ENCODE measurements around the gene ATG7. TPM values are rescaled to one million over a fixed set of nuclear protein-coding genes. Genes with fewer than 3 reads are reported as not detected.

ATG7 gene
- total RNA-seq, 1 experiment from 2014 or later = 34.5 TPM

DNA sequence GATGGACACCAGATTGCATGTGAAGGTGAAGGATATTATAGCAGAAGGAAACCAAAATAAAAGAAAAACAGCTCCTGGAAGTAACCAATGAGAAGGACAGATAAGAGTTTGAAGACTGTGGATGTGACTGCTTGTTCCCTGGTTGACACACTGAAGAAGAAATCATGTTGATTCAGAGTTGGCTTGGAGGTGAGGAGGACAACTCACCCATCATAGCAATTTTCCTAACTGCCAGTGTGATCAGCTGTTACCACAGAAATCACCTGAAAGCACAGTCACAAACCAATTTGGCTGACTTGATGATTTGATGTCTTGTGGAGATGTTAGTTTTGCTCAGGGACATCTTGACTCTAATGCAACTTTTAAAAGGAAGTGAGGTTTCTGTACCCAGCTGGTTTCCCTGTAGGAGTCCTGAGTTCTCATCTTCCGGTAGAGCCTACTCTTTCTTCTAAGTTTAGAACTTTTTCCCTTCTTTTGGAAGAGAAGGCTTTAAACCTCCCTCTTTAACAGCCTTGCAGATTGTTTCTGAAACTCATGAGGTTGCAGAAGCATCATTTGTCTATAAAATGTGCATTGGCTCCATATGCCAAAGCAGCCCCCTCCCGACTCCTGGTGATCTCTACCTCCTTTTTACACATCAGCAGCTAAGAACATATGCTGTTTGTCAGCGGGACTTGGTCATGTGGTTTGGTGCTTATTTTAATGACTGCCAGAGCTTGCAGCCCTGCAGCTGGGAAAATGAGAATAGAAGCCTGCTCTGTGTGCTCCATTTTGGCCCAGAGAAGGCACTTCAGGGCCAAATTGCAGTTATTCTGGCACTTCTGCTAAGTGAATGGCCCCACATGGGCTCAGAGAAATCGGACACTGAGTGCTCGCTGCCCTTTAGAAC, 10.3 kb downstream of the ATG7 start:
- no peaks in the 10 kb centered on the region for H3K9me3 ChIP-seq
- H3K36me3 ChIP-seq = peaks cover 18% of the 10 kb centered on the region
- H3K4me3 ChIP-seq = no peak overlapping the region
- no peak for DNase-seq
- H3K27me3 ChIP-seq = no peaks in the 10 kb centered on the region

DNA sequence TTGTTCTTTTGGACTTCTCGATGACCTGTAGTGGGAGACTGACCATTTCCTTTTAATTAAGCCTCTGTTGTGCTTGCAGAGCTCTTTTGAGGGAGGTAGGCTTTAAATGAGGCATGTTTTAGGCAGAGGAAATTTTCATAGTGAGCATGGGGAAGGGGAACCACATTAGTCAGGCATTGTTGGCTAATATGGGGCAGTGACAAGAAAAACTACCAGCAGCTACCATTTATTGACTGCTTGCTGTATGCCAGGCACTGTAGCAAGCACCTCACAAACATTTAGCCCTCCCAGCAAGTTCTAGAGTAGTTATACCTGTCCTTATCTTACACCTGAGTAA, 10.9 kb downstream of the ATG7 start:
- Histone ChIP-seq H3K27me3 (no peaks in the 10 kb centered on the region), H3K4me3 (no peak overlapping the region), H3K36me3 (peaks cover 18% of the 10 kb centered on the region), H3K9me3 (no peaks in the 10 kb centered on the region)
- no peak for DNase-seq

DNA sequence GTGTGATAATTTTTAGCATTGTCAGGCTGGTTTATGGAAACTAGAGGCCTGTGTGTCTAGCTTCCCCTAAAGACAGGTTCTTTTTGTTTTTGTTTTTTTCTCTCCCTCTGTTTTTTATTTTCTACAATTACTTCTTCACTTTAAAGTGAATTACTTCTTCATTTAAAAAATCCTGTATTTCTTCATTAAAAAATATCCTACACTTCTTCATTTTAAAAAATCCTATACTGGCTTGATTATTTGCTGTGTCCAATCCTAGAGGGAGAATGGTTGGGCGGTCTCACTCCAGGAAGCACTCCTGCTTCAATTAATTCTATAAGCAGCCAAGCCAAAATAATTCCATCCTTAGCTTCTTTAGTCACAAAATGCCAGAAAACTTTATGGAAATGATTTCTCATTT, 11.8 kb downstream of the ATG7 start:
- H3K4me3 ChIP-seq = no peak overlapping the region
- no peaks in the 10 kb centered on the region for H3K9me3 ChIP-seq
- no peak for DNase-seq
- no peaks in the 10 kb centered on the region for H3K27me3 ChIP-seq
- H3K36me3 ChIP-seq = peaks cover 18% of the 10 kb centered on the region

DNA sequence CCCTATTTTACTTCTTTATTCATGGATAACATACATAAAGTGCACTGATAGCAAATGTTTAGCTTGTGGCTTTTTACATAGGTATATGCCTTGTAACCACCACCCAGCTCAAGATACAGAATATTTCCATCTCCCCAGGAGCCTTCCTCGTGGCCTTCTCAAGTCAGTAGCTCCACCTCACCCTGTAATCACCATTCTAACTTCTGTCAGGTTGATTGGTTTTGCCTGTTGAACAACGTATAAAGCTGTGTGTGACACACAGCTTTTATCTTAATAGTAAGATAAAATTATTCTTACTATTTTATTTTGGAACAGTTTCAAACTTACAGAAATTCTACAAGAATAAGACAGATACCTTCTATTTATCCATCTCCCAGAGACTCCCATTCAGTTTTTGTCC, 13.3 kb downstream of the ATG7 start:
- Histone ChIP-seq H3K27me3 (no peaks in the 10 kb centered on the region), H3K4me3 (no peak overlapping the region), H3K9me3 (no peaks in the 10 kb centered on the region), H3K36me3 (peaks cover 23% of the 10 kb centered on the region)
- no peak for DNase-seq

DNA sequence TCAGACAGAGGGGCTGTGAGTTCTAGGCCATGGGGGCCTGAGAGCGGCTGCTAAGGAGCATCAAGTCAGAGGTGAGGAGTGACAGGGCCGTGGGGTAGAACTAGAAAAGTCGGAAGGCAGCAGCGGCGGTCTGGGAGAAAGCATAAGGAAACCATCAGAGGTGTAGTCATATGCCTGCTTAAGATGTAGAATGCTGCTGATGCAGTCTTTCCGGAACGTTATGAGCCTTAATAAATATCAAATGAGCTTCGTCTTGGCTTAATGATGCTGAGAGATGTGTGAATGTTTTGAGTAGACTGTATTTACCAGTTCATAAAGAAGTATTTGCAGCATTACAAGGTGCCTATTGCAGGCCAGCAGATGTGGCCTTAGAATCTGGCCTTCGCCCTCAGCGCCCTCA, 15.2 kb downstream of the ATG7 start:
- Histone ChIP-seq H3K4me3 (no peak overlapping the region), H3K36me3 (peaks cover 20% of the 10 kb centered on the region), H3K9me3 (no peaks in the 10 kb centered on the region), H3K27me3 (no peaks in the 10 kb centered on the region)
- no peak for DNase-seq

DNA sequence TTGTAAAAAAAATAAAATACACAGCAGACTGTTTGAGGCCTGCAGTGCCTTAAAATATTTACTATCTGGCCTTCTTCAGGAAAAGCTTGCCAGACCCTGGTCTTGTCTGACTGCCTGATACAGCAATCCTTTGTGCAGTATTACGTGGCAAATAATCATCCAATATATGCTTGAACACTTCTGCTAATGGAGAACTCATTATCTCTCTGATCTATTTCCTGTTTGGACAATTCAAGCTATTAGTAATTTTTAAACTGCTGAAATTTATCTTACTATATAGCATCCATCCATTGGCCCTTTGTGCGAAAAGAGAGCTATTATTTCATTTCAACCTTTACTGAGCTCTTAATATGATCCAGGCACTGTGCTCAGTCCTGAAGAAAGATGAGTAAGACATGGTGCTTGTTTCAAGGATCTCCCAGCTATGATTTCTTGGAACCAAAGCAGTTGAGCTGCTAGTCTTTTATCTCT, 15.9 kb downstream of the ATG7 start:
- peaks cover 20% of the 10 kb centered on the region for H3K36me3 ChIP-seq
- no peaks in the 10 kb centered on the region for H3K9me3 ChIP-seq
- H3K27me3 ChIP-seq = no peaks in the 10 kb centered on the region
- DNase-seq = peak; percentile 38
- 0 out of 2 replicates have a peak overlapping the region, but pooled peaks have one; percentile 6 for H3K4me3 ChIP-seq

DNA sequence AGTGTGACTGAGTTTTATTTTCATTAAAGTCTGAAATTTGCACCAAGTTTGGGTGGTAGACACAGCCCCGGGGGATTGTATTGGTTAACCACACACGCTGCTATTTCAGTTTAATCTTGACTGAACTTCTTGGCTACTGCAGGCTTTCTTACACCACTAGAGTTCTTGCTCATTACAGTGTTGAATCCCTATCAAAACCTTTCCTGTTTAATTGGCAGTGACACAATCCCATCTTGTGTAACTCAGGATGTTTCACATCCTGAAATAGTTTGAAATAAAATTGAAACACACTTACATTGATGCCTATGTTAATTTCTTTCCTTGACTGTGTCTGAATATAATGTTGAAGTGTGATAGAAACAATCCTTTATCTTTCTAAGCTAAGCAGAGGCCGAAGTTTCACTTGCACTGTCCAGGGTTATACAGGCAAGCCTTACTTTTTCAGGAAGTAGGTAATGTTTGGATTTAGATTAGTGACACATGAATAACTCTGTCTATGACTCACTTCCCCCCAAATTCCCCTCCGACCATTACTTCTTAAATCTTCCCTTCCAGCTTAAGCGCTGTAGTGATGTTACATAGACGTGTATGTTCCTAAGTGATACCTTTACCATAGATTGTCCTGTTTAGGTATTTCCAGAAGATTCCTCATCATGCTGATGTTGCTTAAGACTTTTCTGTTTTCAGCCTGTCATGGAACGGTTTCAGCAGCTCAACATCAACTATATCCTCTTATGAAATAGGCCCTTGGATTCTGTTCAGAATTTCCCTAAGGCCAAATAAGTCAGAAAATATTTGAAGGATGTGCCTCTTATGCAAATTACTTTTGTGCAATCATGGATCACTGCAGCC, 16.8 kb downstream of the ATG7 start:
- Histone ChIP-seq H3K36me3 (peaks cover 16% of the 10 kb centered on the region), H3K9me3 (no peaks in the 10 kb centered on the region), H3K4me3 (peak overlapping the region; percentile 6; the same call in 1 of the 2 replicates), H3K27me3 (no peaks in the 10 kb centered on the region)
- peak; percentile 14 for DNase-seq

DNA sequence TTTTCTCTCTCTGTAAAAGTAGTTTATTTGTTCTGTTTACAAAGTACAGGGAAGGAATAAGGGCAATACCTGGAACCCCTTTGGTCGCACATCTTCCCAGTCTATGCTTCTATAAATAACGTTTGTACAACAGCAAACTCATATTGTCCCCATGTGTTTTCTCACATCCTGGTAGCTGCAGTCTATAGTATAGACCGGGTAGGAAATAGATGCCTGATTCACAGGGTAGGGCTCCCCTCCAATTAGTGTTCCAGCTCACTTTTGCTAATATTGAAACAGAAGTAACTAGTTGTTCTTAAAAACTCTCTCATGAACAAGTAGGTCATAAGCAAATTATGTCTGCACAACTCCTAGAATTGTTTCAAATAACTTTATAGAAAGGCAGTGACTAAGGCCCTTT, 17.7 kb downstream of the ATG7 start:
- DNase-seq = no peak
- no peaks in the 10 kb centered on the region for H3K27me3 ChIP-seq
- no peaks in the 10 kb centered on the region for H3K9me3 ChIP-seq
- no peak overlapping the region for H3K4me3 ChIP-seq
- H3K36me3 ChIP-seq = peaks cover 16% of the 10 kb centered on the region

DNA sequence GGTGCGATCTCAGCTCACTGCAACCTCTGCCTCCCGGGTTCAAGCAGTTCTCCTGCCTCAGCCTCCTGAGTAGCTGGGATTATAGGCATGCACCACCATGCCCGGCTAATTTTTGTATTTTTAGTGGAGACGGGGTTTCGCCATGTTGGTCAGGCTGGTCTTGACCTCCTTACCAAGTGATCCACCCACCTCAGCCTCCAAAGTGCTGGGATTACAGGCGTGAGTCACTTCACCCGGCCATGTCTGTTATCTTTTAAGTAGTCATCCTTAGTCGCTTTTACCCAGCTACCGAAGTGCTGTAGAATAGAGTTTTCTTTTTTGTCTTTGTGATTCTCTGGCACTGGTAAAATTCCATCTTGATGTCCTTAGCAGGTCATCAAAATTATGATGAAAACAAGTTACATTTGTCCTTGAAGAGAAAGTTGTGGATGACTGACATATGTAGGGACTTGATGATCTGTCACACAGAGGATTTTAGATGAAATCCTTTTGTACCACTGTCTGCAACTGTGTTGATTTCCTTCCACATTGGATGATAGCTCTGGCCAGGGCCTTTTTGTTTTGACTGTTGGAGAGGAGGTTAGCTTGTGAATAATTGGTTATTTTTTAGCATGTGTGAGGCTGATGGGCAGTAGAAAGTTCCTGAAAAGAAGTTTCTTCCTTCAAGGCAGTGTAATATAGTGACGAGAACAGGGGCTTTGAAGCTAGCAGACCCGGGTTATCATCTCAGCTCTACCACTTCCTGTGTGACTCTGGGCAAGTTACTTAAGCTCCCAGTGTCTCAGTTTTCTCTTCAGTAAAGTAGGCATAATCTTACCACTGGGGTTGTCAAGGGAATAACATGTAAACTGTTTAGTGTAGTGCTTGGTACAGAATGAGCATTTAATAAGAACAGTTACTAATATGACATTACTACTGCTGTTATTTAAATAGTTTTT, 18.8 kb downstream of the ATG7 start:
- DNase-seq = peak; percentile 44
- Histone ChIP-seq H3K4me3 (no peak overlapping the region), H3K36me3 (peaks cover 16% of the 10 kb centered on the region)

DNA sequence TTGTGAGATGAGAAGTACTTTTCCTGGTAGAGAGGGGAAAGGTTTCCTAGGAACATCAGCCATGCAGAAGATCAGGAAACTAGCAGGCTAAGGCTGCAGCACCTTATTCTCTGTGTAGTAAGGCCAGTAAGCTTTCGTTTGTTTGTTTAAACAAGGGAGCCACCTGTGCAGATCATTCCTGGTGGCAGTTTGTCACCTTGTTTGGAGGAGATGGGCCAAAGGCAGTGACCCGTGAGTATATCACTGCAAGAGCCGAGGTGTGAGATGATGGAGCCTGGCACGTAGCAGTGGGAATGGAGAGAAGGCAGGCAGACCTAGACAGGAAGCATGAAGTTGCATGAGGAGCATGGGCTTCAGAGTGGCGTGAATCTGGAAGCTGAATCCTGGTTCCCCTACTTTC, 19.6 kb downstream of the ATG7 start:
- no peak for DNase-seq
- Histone ChIP-seq H3K4me3 (no peak overlapping the region), H3K9me3 (no peaks in the 10 kb centered on the region), H3K36me3 (peaks cover 16% of the 10 kb centered on the region), H3K27me3 (no peaks in the 10 kb centered on the region)

More for the DNA sequence above, 18.8 kb downstream of the ATG7 start:
- Histone ChIP-seq H3K9me3 (no peaks in the 10 kb centered on the region), H3K27me3 (no peaks in the 10 kb centered on the region)

DNA sequence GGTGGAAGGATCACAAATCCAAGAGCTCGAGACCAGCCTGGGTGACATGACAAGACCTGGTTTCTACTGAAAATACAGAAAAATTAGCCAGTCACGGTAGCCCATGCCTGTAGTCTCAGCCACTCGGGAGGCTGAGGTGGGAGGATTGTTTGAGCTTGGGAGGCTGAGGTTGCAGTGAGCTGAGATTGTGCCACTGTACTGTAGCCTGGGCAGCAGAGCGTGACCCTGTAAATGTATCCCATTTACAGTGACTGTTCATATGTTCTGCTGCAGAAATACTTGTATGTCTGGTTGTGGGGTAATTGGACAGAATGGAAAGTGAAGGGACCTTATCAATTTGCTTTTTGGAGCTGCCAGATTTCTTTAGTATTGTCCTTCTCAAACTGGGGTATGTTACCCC, 24.9 kb downstream of the ATG7 start:
- Histone ChIP-seq H3K9me3 (no peaks in the 10 kb centered on the region), H3K36me3 (peaks cover 2% of the 10 kb centered on the region), H3K4me3 (no peak overlapping the region), H3K27me3 (no peaks in the 10 kb centered on the region)
- no peak for DNase-seq

DNA sequence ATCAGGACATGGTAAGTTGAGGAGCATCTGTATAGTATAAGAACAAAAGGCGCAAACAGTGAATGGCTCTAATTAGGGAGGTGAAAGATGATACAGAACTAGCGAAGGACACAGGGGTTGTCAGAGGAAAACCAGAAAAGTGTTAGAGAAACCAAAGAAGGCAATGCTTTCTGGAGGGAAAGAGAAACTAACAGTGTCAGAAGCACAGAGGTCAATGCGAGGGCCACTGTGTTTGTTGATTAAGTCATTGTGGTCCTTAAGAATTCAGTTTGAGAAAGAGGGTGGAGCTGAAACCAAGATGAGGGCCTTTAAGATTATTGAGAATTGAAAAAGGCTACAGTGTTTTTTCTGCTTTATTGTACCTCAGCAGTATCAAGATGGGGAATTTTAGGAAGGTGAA, 28.8 kb downstream of the ATG7 start:
- no peak for DNase-seq
- Histone ChIP-seq H3K36me3 (peaks cover 12% of the 10 kb centered on the region), H3K27me3 (no peaks in the 10 kb centered on the region), H3K4me3 (no peak overlapping the region), H3K9me3 (no peaks in the 10 kb centered on the region)

DNA sequence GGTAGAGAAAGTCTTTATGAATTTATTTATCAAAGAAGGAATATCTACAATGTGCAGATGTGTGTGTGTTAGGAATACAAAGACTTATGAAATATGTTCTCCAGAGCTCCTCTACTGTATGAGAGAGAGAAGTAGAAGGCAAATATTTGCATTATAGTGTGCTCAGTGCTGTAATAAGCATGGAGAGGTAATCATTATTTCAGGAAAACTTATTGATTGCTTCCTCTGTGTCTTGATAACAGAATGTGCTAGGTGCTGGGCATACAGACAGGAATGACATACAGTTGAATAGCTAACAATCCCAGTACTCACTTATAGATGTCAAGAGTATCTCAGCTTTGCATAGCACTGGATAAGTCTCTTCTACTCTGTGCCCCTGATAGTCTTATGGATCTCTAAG, 30.2 kb downstream of the ATG7 start:
- H3K36me3 ChIP-seq = peaks cover 12% of the 10 kb centered on the region
- no peak overlapping the region for H3K4me3 ChIP-seq
- H3K27me3 ChIP-seq = no peaks in the 10 kb centered on the region
- DNase-seq = no peak
- no peaks in the 10 kb centered on the region for H3K9me3 ChIP-seq

DNA sequence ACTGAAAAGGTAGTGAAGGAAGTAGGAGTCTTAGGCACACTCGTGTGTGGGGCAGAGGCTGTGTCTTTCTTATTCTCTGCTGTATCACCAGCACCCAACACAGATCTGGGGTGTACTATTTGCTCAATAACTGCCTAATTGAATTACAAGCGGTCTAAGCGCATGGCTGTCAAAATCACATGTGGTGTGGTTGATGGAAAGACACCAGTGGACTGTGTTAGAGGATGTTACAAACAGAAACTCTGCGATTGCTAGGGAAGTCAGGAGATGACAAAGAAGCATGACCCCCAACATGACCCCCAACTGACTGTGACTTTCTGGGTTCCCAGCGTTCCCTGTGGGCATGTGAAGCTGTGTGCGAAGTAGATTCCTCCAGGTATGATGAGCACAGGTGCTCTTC, 32.0 kb downstream of the ATG7 start:
- DNase-seq = no peak
- no peaks in the 10 kb centered on the region for H3K9me3 ChIP-seq
- no peak overlapping the region for H3K4me3 ChIP-seq
- H3K27me3 ChIP-seq = no peaks in the 10 kb centered on the region
- peaks cover 18% of the 10 kb centered on the region for H3K36me3 ChIP-seq

DNA sequence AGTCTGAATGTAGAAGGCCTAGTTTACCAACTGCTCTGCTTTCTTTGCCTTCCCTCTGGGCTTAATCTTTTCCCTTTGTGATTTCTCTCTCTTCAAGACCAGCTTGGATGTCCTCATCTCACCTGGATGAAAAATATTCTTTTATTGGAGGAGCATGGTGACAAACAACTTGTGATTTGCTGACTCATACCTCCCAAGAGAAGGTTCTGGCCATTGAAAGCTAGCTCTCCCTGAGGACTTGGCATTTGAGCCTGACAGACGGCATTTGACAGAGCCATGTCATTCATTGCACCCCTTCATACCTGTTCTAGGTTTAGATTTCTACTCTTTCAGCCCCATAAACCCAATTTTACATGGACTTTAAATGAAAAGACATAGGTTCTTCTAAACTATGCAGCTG, 33.3 kb downstream of the ATG7 start:
- no peak for DNase-seq
- no peak overlapping the region for H3K4me3 ChIP-seq
- H3K9me3 ChIP-seq = no peaks in the 10 kb centered on the region
- H3K36me3 ChIP-seq = peaks cover 18% of the 10 kb centered on the region
- no peaks in the 10 kb centered on the region for H3K27me3 ChIP-seq

DNA sequence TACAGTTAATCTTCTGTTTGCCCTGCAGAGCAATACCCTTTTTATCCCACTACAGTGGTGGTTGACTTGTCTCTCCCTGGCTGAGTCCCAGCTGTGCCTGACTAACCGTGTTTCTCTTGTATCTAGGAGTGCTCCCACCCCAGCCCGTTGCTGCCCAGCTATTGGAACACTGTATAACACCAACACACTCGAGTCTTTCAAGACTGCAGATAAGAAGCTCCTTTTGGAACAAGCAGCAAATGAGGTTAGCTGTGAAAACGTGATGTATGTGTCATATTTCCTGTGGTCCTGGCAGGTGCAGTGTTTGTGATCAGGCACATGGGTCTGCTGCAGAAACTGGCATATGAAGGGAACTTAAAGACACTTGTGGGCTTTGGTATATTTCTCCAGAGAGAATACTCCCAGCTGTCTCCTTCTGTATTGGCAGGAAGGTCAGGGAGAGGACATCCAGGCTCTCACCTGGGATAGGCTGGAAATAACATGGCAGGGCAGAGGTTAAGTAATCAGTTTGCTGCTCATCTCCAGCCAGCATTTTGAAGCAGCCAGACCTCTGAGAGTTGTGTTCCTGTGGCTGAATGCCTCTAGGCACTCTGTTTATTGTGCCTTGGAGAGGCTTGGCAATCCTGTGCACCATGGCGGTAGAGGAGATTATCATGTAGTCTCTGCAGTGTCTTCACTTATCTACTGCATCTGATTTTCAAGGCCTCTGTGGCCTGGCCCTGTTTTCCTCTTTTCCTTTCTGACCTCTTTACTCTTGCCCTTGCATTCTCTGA, 34.8 kb downstream of the ATG7 start:
- Histone ChIP-seq H3K4me3 (no peak overlapping the region), H3K27me3 (no peaks in the 10 kb centered on the region), H3K9me3 (no peaks in the 10 kb centered on the region), H3K36me3 (peaks cover 18% of the 10 kb centered on the region)
- DNase-seq = peak; percentile 5
